K562 (cell line): ENCODE measurements around the gene CYB5RL. TPM values are rescaled to one million over a fixed set of nuclear protein-coding genes. Genes with fewer than 3 reads are reported as not detected.

Experiments
- ATAC-seq: fragments of 200-7000 bp; cut with Tn5 transposase; 3 replicates; pipeline ENCODE4 v1.9.1; 2020; ENCODE audit warnings: moderate library complexity
- BruUV-seq: library from RNA; stranded (reverse); fragments of 400-500 nt; replicated peaks from 2 replicates; lab custom pipeline; 2021; lab: Mats Ljungman, UMichigan
- CTCF ChIA-PET: fragments of 300-600 bp; formaldehyde crosslinking; extraction: SDS; loops from one replicate; lab custom pipeline; 2021; ENCODE audit warnings: low intra/inter-chr PET ratio; lab: Yijun Ruan, JAX
- POLR2A ChIA-PET: fragments of 300-600, 350-650 bp; sonication (Branson Sonifier 250); formaldehyde crosslinking; extraction: SDS; loops from one replicate; lab custom pipeline; 2021; ENCODE audit warnings: antibody characterized with exemption, inconsistent platforms; lab: Yijun Ruan, JAX
- DNase-seq, 4 experiments: peaks; one replicate each; pipeline versions ENCODE4 v3.0.0 to v3.0.0-alpha.2; 2011 to 2018; ENCODE audit warnings: low spot score in 3 of 4, mixed read lengths in 3 of 4; ENCODE audit errors: extremely low read depth in 1 of 4
- FAIRE-seq: peaks from 2 replicates; lab custom pipeline; 2011; peaks lifted over from hg19 to GRCh38; lab: Jason Lieb, UNC
- H2AFZ ChIP-seq: 2 replicates; pipeline ENCODE4 v1.6.0; 2011; ENCODE audit warnings: low read depth, low read length, control low read depth, inconsistent platforms
- H3K27ac ChIP-seq: fragments of 200-600 bp; 3 replicates; pipeline ENCODE4 v1.8.0; 2011; ENCODE audit warnings: low read depth, mild to moderate bottlenecking, control low read depth, inconsistent platforms, low read length, moderate library complexity, mixed read lengths; ENCODE audit errors: extremely low read depth
- H3K27me3 ChIP-seq, 2 experiments: fragments of 300-600 bp in 1 of 2; 2 replicates in 1 of 2; 3 replicates in 1 of 2; pipeline versions ENCODE4 v1.6.0 to v1.8.0; 2011; ENCODE audit warnings: inconsistent platforms in 2 of 2, low read length in 2 of 2, mild to moderate bottlenecking in 1 of 2, mixed read lengths in 1 of 2, moderate library complexity in 1 of 2; ENCODE audit not compliant: control insufficient read depth in 2 of 2, insufficient read depth in 2 of 2
- H3K36me3 ChIP-seq: fragments of 300-600 bp; 3 replicates; pipeline ENCODE4 v1.8.0; 2011; ENCODE audit warnings: mild to moderate bottlenecking, low read length, inconsistent platforms; ENCODE audit not compliant: control insufficient read depth, insufficient read depth
- H3K4me1 ChIP-seq, 2 experiments: fragments of 200-600 bp in 1 of 2; replicated peaks in 1 of 2; 2 replicates in 1 of 2; 3 replicates in 1 of 2; pipeline versions ENCODE4 v1.5.1 to v1.8.0; 2011; ENCODE audit warnings: inconsistent platforms in 2 of 2, low read length in 2 of 2, mild to moderate bottlenecking in 1 of 2, mixed read lengths in 1 of 2, moderate library complexity in 1 of 2; ENCODE audit not compliant: control insufficient read depth in 2 of 2, insufficient read depth in 2 of 2
- H3K4me2 ChIP-seq: 2 replicates; pipeline ENCODE4 v1.6.1; 2011; ENCODE audit warnings: low read length, control low read depth, inconsistent platforms, mixed read lengths; ENCODE audit not compliant: insufficient read depth
- H3K4me3 ChIP-seq: fragments of 200-600 bp; sonication (generic), shearing (Covaris generic); 2 replicates; pipeline ENCODE4 v1.5.1; 2016; ENCODE audit warnings: control low read depth, inconsistent platforms
- H3K79me2 ChIP-seq: fragments of 200-600 bp; 3 replicates; pipeline ENCODE4 v1.8.0; 2011; ENCODE audit warnings: low read length, inconsistent platforms; ENCODE audit not compliant: control insufficient read depth, insufficient read depth
- H3K9ac ChIP-seq, 2 experiments: 2 replicates each; pipeline versions ENCODE4 v1.6.0 to v1.6.1; 2011; ENCODE audit warnings: low read depth in 2 of 2, low read length in 2 of 2, control low read depth in 1 of 2, inconsistent platforms in 1 of 2, mild to moderate bottlenecking in 1 of 2, mixed read lengths in 1 of 2; ENCODE audit not compliant: insufficient read depth in 1 of 2
- H3K9me1 ChIP-seq: one replicate; pipeline ENCODE4 v1.6.0; 2011; ENCODE audit warnings: inconsistent platforms, mild to moderate bottlenecking, low read length, moderate library complexity; ENCODE audit not compliant: control insufficient read depth, insufficient read depth
- H3K9me3 ChIP-seq: replicated peaks from 2 replicates; pipeline ENCODE4 v1.5.1; 2011; ENCODE audit warnings: low read depth, low read length, inconsistent platforms; ENCODE audit not compliant: control insufficient read depth, insufficient read depth
- H4K20me1 ChIP-seq: replicated peaks from 2 replicates; pipeline ENCODE4 v1.6.1; 2011; ENCODE audit warnings: low read length, inconsistent platforms, mixed read lengths; ENCODE audit not compliant: control insufficient read depth, insufficient read depth
- ARID4B ChIP-seq: sonication (generic); formaldehyde crosslinking; IDR thresholded peaks from 2 replicates; pipeline ENCODE4 v1.8.0; 2022; ENCODE audit warnings: mild to moderate bottlenecking, missing genetic modification reagents
- DACH1 ChIP-seq: fragments of 450-650 bp; IDR thresholded peaks from 2 replicates; pipeline ENCODE4 v1.6.1; 2018; ENCODE audit not compliant: partially characterized antibody
- ETV1 ChIP-seq: fragments of 450-650 bp; conservative IDR thresholded peaks from 2 replicates; pipeline ENCODE4 v1.6.1; 2016; ENCODE audit warnings: missing genetic modification characterization, control low read depth, low read depth, missing compliant biosample characterization
- KLF13 ChIP-seq: fragments of 450-650 bp; IDR thresholded peaks from 2 replicates; pipeline ENCODE4 v1.6.1; 2016; ENCODE audit warnings: missing genetic modification characterization, low read depth, mild to moderate bottlenecking, missing compliant biosample characterization, moderate library complexity, borderline replicate concordance
- TRIM28 ChIP-seq: fragments of 450-650 bp; IDR thresholded peaks from 2 replicates; pipeline ENCODE4 v1.6.1; 2017
- ZBTB1 ChIP-seq: sonication (generic); formaldehyde crosslinking; IDR thresholded peaks from 2 replicates; pipeline ENCODE4 v1.8.1; 2023; ENCODE audit warnings: missing genetic modification reagents, low read depth, mild to moderate bottlenecking, borderline replicate concordance
- ZNF134 ChIP-seq: fragments of 250-450 bp; sonication (Bioruptor Pico); conservative IDR thresholded peaks from 2 replicates; pipeline ENCODE4 v1.4.0; 2020
- WGBS: fragments of 100-300 bp; shearing (Covaris generic); methylation state at CpG from one replicate; pipeline ENCODE4 v1.1.6; 2016; ENCODE audit warnings: low coverage, mixed read lengths; ENCODE audit not compliant: insufficient coverage; ENCODE audit errors: missing lambda C conversion rate; 5-methylcytosine and 5-hydroxymethylcytosine counted together
- in situ Hi-C: fragments of 300-500 bp; cut with MboI; formaldehyde crosslinking; loops from 4 replicates; pipeline ENCODE4 v1.15.0; 2018; ENCODE audit warnings: inconsistent platforms, mixed read lengths
- intact Hi-C: fragments of 100-400 bp; cut with micrococcal nuclease; formaldehyde crosslinking; loops from 2 replicates; pipeline ENCODE4 v1.14.2; 2022
- polyA plus RNA-seq, 8 experiments: library from polyadenylated mRNA; depleted of rRNA in 4 of 8; stranded (reverse) in 5 of 8; unstranded in 3 of 8; fragments of >200 nt; fragmentation: Nextera tagmentation in 2 of 8; fragmentation: Illumina TruSeq in 1 of 8; extraction: Ambion mirVana in 2 of 8; extraction: Trizol in 1 of 8; gene quantifications; 2 replicates each; pipeline versions ENCODE4 v1.2.1 to v1.2.3, GENCODE V29; 2011 to 2014; ENCODE audit warnings: inconsistent platforms in 1 of 8, missing spikeins in 1 of 8
- total RNA-seq, 7 experiments: library from RNA; depleted of rRNA in 6 of 7; stranded (reverse); fragments of >200 nt in 6 of 7; fragmentation: Illumina TruSeq in 2 of 7; extraction: Trizol in 2 of 7; gene quantifications; 2 replicates each; pipeline versions ENCODE4 v1.2.1 to v1.2.3, GENCODE V29; 2011 to 2021; ENCODE audit warnings: low replicate concordance in 1 of 7

The CYB5RL gene
- total and polyA plus RNA-seq, 9 of the 15 experiments (the other 6 are each of a cell fraction or from before 2014, with no cell fraction given): 7.9 to 18.0 (median 11.2) TPM

- ChIA-PET POLR2A (interaction anchor here (0.6 to 3.4 kb wide), 4 partner anchors 11 to 229 kb away, joined by 3 to 15 read pairs (median 4); no protein-coding TSS in a partner anchor), CTCF (no interaction called here)
- Histone ChIP-seq H3K9me1 (no peaks in the 10 kb centered on the region), H3K4me2 (no peak overlapping the region), H3K27ac (no peak overlapping the region), H4K20me1 (no peaks in the 10 kb centered on the region), H3K4me1 (no peaks in the 10 kb centered on the region; a peak in 1 of 5 replicates), H3K4me3 (no peak overlapping the region), H3K27me3 (no peaks in the 10 kb centered on the region), H2AFZ (no peak overlapping the region), H3K9ac (no peak overlapping the region; a peak in 1 of 4 replicates), H3K36me3 (peaks cover 14% of the 10 kb centered on the region; the same call in 2 of the 3 replicates), H3K9me3 (no peaks in the 10 kb centered on the region), H3K79me2 (no peaks in the 10 kb centered on the region)
- in situ Hi-C loops (no loop called here), intact Hi-C loops (no loop called here)
- no TSS peak for BruUV-seq
- WGBS: 69% methylated on average over 4 of the region's 4 CpGs
- TF ChIP-seq TRIM28 (no peak), ETV1 (tag) (no peak), ZNF134 (CRISPR knock-in tag) (no peak), DACH1 (no peak), ZBTB1 (no peak), KLF13 (no peak), ARID4B (CRISPR knock-in tag) (no peak)
- DNase-seq: no peak
- FAIRE-seq: no peak
- ATAC-seq: no peak
Measured at GRCh38 chr1:54174106-54174505, 25.7 kb downstream of the CYB5RL start.
